ENCODE measurements around the gene TMEM38B.

The TMEM38B gene

DNA sequence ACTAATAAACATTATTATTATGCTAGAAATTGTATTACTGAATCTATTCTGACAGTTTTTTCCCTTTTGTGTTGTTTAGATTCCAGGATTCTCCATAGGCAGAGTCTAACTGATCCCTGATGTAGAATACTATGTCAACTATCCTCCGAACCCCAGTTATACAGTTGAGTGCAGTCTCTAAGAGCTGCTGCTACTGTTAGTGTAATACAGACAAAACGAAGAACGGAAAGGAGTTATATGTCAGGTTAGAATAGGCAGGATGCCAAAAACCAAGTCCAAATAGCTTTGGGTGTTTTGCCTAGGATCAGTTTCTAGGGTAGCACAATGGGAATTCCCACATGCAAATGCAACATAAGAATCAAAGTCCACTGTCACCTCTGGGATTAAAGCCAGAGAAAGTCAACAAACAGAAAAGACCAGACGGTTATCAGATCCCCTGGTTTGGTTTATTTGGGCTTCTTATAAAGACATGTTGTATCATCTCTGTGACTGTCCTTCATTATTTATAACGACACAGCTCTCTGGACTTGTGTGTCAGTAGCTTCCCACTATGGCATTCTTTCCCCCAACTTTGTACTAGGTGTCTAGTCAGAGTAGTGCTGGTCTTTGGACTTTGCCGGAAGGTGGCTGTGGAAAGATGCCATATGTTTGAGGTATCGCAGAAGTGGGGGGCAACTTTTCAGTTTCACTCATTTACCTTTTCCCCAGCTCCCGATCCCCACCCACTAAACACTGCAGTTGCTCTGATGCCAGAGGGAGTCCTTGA lies 14.9 kb upstream of the TMEM38B start:
- TF ChIP-seq ZNF8 (CRISPR knock-in tag; IDR thresholded peaks at IDR 0.05) (no peak), PATZ1 (CRISPR knock-in tag; IDR thresholded peaks at IDR 0.05; ENCODE audit: borderline replicate concordance) (no peak), ZNF70 (CRISPR knock-in tag; IDR thresholded peaks at IDR 0.05) (no peak), ZC3H10 (CRISPR knock-in tag; IDR thresholded peaks at IDR 0.05) (no peak), CSRNP3 (CRISPR knock-in tag; IDR thresholded peaks at IDR 0.05) (no peak), OSR1 (CRISPR knock-in tag; IDR thresholded peaks at IDR 0.05) (no peak), ISL1 (CRISPR knock-in tag; IDR thresholded peaks at IDR 0.05) (no peak), ESRRG (CRISPR knock-in tag; IDR thresholded peaks at IDR 0.05) (no peak), PPARA (CRISPR knock-in tag; IDR thresholded peaks at IDR 0.05; ENCODE audit: borderline replicate concordance) (no peak), GLIS3 (CRISPR knock-in tag; IDR thresholded peaks at IDR 0.05) (no peak), BACH2 (CRISPR knock-in tag; IDR thresholded peaks at IDR 0.05; ENCODE audit: borderline replicate concordance) (no peak), TOX (CRISPR knock-in tag; IDR thresholded peaks at IDR 0.05; ENCODE audit: borderline replicate concordance) (no peak)
- TF ChIP-seq, protein P1, sequence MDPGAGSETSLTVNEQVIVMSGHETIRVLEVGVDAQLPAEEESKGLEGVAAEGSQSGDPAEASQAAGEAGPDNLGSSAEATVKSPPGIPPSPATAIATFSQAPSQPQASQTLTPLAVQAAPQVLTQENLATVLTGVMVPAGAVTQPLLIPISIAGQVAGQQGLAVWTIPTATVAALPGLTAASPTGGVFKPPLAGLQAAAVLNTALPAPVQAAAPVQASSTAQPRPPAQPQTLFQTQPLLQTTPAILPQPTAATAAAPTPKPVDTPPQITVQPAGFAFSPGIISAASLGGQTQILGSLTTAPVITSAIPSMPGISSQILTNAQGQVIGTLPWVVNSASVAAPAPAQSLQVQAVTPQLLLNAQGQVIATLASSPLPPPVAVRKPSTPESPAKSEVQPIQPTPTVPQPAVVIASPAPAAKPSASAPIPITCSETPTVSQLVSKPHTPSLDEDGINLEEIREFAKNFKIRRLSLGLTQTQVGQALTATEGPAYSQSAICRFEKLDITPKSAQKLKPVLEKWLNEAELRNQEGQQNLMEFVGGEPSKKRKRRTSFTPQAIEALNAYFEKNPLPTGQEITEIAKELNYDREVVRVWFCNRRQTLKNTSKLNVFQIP (CRISPR knock-in tag; IDR thresholded peaks at IDR 0.05; ENCODE audit: borderline replicate concordance, low read depth): no peak
- TF ChIP-seq, protein P2, sequence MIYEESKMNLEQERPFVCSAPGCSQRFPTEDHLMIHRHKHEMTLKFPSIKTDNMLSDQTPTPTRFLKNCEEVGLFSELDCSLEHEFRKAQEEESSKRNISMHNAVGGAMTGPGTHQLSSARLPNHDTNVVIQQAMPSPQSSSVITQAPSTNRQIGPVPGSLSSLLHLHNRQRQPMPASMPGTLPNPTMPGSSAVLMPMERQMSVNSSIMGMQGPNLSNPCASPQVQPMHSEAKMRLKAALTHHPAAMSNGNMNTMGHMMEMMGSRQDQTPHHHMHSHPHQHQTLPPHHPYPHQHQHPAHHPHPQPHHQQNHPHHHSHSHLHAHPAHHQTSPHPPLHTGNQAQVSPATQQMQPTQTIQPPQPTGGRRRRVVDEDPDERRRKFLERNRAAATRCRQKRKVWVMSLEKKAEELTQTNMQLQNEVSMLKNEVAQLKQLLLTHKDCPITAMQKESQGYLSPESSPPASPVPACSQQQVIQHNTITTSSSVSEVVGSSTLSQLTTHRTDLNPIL (CRISPR knock-in tag; IDR thresholded peaks at IDR 0.05; ENCODE audit: low read depth): no peak
- ATAC-seq: no peak

- TF ChIP-seq ISL1 (CRISPR knock-in tag; IDR thresholded peaks at IDR 0.05) (no peak), ESRRG (CRISPR knock-in tag; IDR thresholded peaks at IDR 0.05) (no peak), SNAI2 (CRISPR knock-in tag; IDR thresholded peaks at IDR 0.05) (no peak), ZNF565 (CRISPR knock-in tag; conservative IDR thresholded peaks at IDR 0.05; ENCODE audit: low read depth) (no peak), ARNTL (CRISPR knock-in tag; IDR thresholded peaks at IDR 0.05; ENCODE audit: borderline replicate concordance, low read depth) (no peak), CSDC2 (CRISPR knock-in tag; IDR thresholded peaks at IDR 0.05) (no peak), PATZ1 (CRISPR knock-in tag; IDR thresholded peaks at IDR 0.05; ENCODE audit: borderline replicate concordance) (no peak), TOX (CRISPR knock-in tag; IDR thresholded peaks at IDR 0.05; ENCODE audit: borderline replicate concordance) (no peak), PPARA (CRISPR knock-in tag; IDR thresholded peaks at IDR 0.05; ENCODE audit: borderline replicate concordance) (no peak), CSRNP3 (CRISPR knock-in tag; IDR thresholded peaks at IDR 0.05) (no peak), ZC3H10 (CRISPR knock-in tag; IDR thresholded peaks at IDR 0.05) (no peak), GLIS3 (CRISPR knock-in tag; IDR thresholded peaks at IDR 0.05) (no peak), TCF4 (CRISPR knock-in tag; IDR thresholded peaks at IDR 0.05; ENCODE audit: borderline replicate concordance) (no peak)
- TF ChIP-seq, protein P1 (CRISPR knock-in tag; IDR thresholded peaks at IDR 0.05; ENCODE audit: borderline replicate concordance, low read depth): no peak
- TF ChIP-seq, protein P2 (CRISPR knock-in tag; IDR thresholded peaks at IDR 0.05; ENCODE audit: low read depth): no peak
- TF ChIP-seq, protein P3, sequence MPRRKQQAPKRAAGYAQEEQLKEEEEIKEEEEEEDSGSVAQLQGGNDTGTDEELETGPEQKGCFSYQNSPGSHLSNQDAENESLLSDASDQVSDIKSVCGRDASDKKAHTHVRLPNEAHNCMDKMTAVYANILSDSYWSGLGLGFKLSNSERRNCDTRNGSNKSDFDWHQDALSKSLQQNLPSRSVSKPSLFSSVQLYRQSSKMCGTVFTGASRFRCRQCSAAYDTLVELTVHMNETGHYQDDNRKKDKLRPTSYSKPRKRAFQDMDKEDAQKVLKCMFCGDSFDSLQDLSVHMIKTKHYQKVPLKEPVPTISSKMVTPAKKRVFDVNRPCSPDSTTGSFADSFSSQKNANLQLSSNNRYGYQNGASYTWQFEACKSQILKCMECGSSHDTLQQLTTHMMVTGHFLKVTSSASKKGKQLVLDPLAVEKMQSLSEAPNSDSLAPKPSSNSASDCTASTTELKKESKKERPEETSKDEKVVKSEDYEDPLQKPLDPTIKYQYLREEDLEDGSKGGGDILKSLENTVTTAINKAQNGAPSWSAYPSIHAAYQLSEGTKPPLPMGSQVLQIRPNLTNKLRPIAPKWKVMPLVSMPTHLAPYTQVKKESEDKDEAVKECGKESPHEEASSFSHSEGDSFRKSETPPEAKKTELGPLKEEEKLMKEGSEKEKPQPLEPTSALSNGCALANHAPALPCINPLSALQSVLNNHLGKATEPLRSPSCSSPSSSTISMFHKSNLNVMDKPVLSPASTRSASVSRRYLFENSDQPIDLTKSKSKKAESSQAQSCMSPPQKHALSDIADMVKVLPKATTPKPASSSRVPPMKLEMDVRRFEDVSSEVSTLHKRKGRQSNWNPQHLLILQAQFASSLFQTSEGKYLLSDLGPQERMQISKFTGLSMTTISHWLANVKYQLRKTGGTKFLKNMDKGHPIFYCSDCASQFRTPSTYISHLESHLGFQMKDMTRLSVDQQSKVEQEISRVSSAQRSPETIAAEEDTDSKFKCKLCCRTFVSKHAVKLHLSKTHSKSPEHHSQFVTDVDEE (CRISPR knock-in tag; IDR thresholded peaks at IDR 0.05): no peak
- no peak for ATAC-seq
These were observed 13.0 kb upstream of the TMEM38B start for GRCh38 chr9:105681313-105681712.
